NCI-H748 (cell line): ENCODE measurements around the gene WNT5B.
"Not testable (repeated sequence)": the region's sequence is repeated elsewhere in the genome, so short reads cannot be mapped to it uniquely, and the experiment has no call there.

Source experiments
- DNase-seq: peaks from one replicate; lab custom pipeline; 2025; ENCODE audit not compliant: unreplicated experiment; lab: John Stamatoyannopoulos, UW

The WNT5B gene

GRCh38 chr12:1595690-1596347 is 33.2 kb upstream of the WNT5B start:
- no peak for DNase-seq

GRCh38 chr12:1598757-1599156 is 30.3 kb upstream of the WNT5B start:
- DNase-seq, result no peak

GRCh38 chr12:1602706-1603105 is 26.3 kb upstream of the WNT5B start:
- DNase-seq, result not testable (repeated sequence)

DNA sequence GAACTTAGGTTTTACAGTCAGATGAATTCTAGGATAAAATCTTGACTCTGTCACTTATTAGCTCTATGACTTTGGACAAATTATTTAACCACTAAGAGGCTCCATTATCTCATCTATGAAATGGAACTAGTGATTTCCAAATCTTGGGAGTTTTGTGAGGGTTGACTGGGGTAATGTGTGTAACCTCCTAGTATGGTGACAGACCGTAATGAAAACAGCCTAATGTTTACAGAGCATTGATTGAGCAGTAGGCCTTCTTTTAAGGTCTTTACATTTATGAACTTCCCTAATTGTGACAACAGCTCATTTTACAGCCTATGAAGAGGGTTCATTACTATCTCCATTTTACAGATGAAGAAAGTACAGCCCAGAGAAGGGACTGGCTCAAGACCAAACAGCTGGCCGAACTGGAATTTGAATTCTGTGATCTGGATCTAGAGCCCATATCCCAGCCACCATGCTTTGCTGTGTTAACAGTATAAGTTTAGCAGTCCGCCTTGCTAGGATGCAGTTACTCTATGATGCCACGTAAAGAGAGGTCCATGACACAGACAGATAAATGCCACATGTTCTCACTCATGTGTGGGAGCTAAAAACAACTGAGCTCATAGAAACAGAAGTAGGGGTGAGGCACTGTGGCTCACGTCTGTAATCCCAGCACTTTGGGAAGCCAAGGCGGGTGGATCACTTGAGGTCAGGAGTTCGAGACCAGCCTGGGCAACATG is 25.6 kb upstream of the WNT5B start:
- no peak for DNase-seq

DNA sequence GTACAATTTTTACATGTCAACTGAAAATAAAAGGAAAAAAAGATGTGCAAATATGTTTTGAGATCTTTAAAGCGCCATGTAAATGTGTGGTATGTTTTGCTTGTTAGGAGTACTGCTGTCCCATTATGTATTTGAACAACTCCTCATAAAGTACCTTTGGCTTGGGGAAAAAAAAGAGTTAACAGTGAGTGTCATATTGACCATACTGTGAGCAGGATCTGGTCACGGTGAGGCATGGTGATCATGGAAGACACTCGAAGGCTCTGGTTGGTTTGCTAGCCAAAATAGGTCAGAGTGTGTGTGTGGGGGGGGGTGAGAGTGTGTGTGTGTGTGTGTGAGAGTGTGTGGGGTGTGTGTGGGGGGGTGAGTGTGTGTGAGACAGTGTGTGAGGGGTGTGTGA is 24.6 kb upstream of the WNT5B start:
- no peak for DNase-seq

GRCh38 chr12:1605129-1606020 is 23.7 kb upstream of the WNT5B start:
- peak; percentile 72 for DNase-seq

DNA sequence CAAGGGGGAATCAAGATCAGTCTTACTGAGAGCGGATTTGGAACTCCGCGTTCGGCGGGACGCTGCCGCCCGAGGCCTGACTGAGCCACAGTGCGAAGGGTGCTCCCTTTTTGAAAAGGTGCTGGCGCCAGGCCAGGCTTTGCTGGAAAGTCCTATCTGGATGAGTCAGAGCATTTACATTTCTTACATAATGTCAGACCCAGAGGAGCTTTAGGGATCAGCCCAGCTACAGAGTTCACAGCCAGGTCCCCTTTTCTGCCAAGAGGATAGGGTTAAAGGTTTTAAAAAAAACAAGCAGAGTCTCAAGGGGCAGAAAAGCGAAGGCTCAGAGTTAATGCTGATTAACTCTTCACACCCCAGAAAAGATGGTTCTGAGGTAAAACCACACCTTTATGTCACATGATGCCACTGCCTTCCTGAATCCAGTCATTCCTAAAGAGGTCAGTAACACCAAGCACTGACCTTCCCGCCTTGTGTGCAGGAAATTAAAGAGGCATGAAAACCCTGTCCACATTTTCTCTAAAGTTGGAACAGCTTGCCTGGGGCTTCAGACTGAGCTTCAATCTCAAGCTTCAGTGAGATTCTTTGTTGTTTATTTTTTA is 22.9 kb upstream of the WNT5B start:
- peak; percentile 26 for DNase-seq

DNA sequence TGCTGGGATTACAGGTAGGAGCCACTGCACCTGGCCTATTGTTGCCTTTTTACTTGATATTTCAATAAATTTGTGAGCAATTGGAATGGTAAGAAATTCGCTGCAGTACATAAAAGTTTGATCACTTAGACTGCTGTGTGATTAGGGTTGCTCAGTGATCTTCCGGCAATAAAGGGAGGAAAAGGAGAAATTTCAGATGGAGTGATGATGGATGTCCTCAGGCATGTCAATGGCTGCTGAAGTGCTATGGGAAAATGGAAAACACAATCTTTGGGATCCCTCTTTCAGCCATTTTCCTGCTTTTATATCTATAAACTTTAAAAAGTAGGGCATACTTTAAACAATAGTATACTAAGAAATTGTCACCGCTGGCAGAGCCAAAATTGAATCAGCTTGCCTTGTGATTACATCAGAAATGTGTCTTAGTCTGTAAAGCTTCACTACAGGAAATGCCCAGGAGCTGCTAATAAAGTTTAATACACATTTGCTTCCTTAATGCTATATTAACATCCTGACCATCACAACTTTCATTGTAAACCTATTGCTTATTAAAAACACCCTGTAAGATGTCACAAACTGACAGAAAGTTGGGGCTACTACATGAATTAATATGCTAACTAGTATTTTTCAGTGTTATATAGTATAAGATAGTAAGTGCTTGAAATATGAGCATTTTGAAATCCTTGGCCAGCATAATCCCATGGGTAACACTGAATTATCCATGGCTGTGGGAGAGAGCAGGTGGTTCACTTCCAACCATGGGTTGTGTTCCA is 20.9 kb upstream of the WNT5B start:
- DNase-seq, result no peak

GRCh38 chr12:1608713-1609119 is 20.3 kb upstream of the WNT5B start:
- DNase-seq, result no peak

GRCh38 chr12:1610072-1610643 is 18.9 kb upstream of the WNT5B start:
- no peak for DNase-seq

DNA sequence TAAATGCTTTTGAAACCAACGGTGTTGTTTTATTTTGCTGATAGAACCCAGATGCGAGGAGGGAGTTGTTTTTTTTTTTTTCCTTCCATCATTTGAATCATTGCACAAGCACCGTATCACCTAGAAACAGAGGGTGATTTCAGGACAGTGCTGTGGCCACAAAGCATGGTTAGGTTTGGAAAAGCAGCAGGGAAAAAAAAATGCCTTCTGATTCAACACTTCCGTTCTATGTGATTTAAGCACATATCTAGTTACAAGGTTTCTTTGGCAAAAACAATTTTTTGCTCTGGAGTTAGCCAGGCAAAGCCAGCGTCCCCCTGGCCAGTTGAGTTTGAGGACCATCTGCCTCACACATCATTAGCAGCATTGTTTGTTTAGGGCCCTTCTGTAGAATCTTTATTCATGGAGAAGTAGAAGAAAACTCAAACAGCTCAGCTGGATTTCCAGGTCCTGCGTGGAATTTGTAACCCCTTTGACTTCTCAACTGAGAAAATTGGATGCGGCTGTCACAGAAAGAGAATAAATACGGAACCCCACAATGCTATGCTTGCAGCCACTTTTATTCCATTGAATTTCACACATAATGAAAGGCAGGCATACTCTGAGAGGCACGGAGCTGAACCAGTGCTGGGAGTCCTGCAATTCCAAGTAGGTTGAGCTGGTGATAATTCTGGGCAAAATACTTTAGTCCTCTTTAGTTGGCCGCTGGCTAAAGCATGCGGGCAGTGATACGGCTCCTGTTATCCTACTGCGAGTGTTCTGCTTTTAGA is 17.0 kb upstream of the WNT5B start:
- no peak for DNase-seq

DNA sequence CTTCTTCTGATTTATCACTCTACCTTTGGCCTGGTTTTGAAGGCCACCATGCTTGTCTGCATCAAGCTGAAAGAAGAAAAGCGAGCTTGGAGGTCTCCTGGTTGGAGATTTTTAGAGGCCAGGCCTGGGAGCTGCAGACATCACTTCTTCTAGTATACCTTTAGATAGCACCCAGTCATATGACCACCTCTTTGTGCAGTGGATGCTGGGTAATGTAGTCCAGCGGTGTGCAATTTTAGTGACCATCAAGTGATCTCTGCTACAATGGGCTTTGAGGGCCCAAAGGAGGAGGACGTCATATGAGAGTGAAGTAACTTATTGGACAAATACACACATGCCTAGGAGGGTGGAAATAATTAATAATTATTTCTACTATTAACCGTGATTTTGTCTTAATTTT is 15.2 kb upstream of the WNT5B start:
- no peak for DNase-seq

- DNase-seq, result no peak
Observed at GRCh38 chr12:1614360-1614759, 14.7 kb upstream of the WNT5B start.

DNA sequence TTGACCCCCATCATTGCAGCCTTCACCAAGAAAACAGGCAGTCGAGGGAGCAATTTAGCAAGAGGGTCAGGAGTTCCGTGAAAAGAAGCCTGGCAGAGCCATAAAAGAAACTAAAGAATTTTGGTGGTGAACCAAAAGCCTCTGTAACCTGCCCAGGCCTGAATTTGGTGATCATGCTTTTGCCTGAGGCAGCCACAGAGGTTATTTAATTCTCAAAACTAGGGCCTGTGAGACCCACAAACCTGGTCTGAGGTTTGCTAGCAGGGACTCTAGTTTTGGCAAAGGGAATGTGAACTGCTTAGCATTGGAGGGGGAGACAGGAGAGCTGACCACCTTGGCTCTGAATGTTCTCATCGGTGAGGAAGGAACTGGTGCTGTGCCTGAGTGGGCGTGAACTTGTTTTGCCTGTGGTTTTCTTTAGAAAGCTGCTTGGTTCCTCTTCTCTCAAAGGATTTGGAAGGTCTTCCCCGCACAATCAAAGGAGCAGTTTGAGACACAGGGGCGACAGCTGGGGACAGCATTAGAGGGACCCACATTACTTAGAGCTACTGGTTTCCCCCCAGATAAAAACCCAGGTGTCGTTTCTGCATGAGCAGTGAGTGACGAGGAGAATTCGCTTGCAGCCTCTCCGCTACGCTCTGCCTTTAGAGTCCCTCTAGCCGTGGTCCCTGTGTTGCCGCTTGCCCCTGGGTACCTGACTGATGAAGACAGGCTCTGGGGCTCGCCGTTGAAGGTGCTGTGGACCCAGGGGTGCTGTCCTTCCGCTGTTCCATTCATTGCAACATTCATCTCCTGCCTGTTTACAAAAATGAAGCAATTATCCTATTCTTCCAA is 12.6 kb upstream of the WNT5B start:
- DNase-seq, result no peak

DNA sequence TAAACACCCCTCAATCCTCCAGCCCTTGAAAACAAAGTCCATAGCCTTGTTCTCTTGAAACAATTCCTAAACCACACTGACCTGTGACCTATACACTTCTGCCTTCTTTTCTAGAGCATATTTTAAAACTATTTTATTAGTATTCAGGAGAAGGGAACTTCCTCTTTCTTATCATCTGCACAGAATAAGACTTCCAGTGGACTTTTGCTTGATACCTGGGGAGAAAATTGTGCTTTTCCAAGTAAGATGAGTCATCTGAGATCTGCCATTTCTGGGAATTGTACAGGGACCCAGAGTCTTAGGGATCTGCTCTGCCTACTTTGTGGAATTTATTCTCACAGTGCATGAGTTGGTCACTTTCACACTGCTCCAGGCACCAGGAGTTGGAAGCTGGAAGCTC is 10.5 kb upstream of the WNT5B start:
- no peak for DNase-seq

GRCh38 chr12:1619159-1619558 is 9.9 kb upstream of the WNT5B start:
- DNase-seq, result no peak

- no peak for DNase-seq
Observed at GRCh38 chr12:1619587-1619986, 9.4 kb upstream of the WNT5B start.

- no peak for DNase-seq
Observed at GRCh38 chr12:1620092-1620491, 8.9 kb upstream of the WNT5B start.

GRCh38 chr12:1622406-1622805 is 6.6 kb upstream of the WNT5B start:
- no peak for DNase-seq
